A549 (cell line): ENCODE data around the gene POLR2L.

Experiments used
- CBX8 ChIP-seq: fragments of 200-600 bp; sonication (generic); IDR thresholded peaks from 2 replicates; pipeline ENCODE4 v1.6.1; 2016
- CEBPB ChIP-seq, 2 experiments: fragments of >200 bp in 1 of 2; sonication (Bioruptor Twin) in 1 of 2; formaldehyde crosslinking in 1 of 2; IDR thresholded peaks; 2 replicates each; pipeline ENCODE4 v1.6.1; 2012 to 2016
- CTCF ChIP-seq: fragments of >200 bp; sonication (Bioruptor Twin); formaldehyde crosslinking; IDR thresholded peaks from 3 replicates; pipeline ENCODE4 v1.5.1; 2016
- E2F6 ChIP-seq: IDR thresholded peaks from 2 replicates; pipeline ENCODE4 v1.6.1; 2012; ENCODE audit warnings: low read depth, borderline replicate concordance
- FOSB ChIP-seq: fragments of 250-450 bp; sonication (Bioruptor Pico); IDR thresholded peaks from 2 replicates; pipeline ENCODE4 v1.5.0; 2020; ENCODE audit warnings: mild to moderate bottlenecking, moderate library complexity
- HEYL ChIP-seq: fragments of 250-450 bp; sonication (Bioruptor Pico); IDR thresholded peaks from 2 replicates; pipeline ENCODE4 v1.8.0; 2021; ENCODE audit warnings: mild to moderate bottlenecking, moderate library complexity
- NR3C1 ChIP-seq: fragments of >200 bp; sonication (Bioruptor Twin); formaldehyde crosslinking; IDR thresholded peaks from 3 replicates; pipeline ENCODE4 v1.6.1; 2017
- PHF8 ChIP-seq: fragments of 200-600 bp; sonication (generic); IDR thresholded peaks from 2 replicates; pipeline ENCODE4 v1.6.1; 2016; ENCODE audit warnings: low read depth, mild to moderate bottlenecking, antibody characterized with exemption, moderate library complexity, borderline replicate concordance
- POLR2A ChIP-seq: IDR thresholded peaks from 2 replicates; pipeline ENCODE4 v1.6.1; 2012; ENCODE audit warnings: mild to moderate bottlenecking, low read length
- RFX5 ChIP-seq: fragments of 450-650 bp; IDR thresholded peaks from 2 replicates; pipeline ENCODE4 v1.7.1; 2014; ENCODE audit warnings: antibody characterized with exemption, mild to moderate bottlenecking, moderate library complexity
- USF2 ChIP-seq: fragments of 450-650 bp; IDR thresholded peaks from 2 replicates; pipeline ENCODE4 v1.6.1; 2014; ENCODE audit warnings: antibody characterized with exemption
- ZC3H11A ChIP-seq: fragments of 450-650 bp; IDR thresholded peaks from 2 replicates; pipeline ENCODE4 v1.6.1; 2014; ENCODE audit warnings: antibody characterized with exemption, mild to moderate bottlenecking
- ZSCAN20 ChIP-seq: fragments of 250-450 bp; sonication (Bioruptor Pico); IDR thresholded peaks from 2 replicates; pipeline ENCODE4 v1.8.0; 2022; ENCODE audit warnings: mild to moderate bottlenecking, moderate library complexity

- TF ChIP-seq ZSCAN20 (CRISPR knock-in tag) (no peak), CBX8 (no peak), CTCF (no peak), POLR2A (no peak), RFX5 (no peak), PHF8 (no peak), NR3C1 (no peak), HEYL (CRISPR knock-in tag) (no peak), CEBPB (IDR thresholded peaks at IDR 0.05) (no peak), ZC3H11A (no peak), E2F6 (no peak), FOSB (CRISPR knock-in tag) (no peak), USF2 (no peak)
Measured at GRCh38 chr11:824942-825341, 17.4 kb downstream of the POLR2L start.
